IgD-negative memory B cell (primary cell): ENCODE data around the gene CNTF. TPM values are rescaled to one million over a fixed set of nuclear protein-coding genes. Genes with fewer than 3 reads are reported as not detected.

ENCODE experiments used
- H3K27ac Mint-ChIP-seq, 3 donors: one replicate each; pipeline ENCODE4 v1.8.0; 2020 to 2022; ENCODE audit warnings: mild to moderate bottlenecking in 3 of 3, mixed read lengths in 3 of 3, moderate library complexity in 1 of 3
- H3K27me3 Mint-ChIP-seq: one replicate; pipeline ENCODE4 v1.8.0; 2021; ENCODE audit warnings: mixed read lengths
- H3K36me3 Mint-ChIP-seq: one replicate; pipeline ENCODE4 v1.8.0; 2020; ENCODE audit warnings: mild to moderate bottlenecking, mixed read lengths
- H3K4me1 Mint-ChIP-seq, 3 donors: one replicate each; pipeline ENCODE4 v1.8.0; 2020 to 2022; ENCODE audit warnings: mixed read lengths in 3 of 3, mild to moderate bottlenecking in 1 of 3
- H3K4me3 Mint-ChIP-seq, 4 donors: one replicate each; pipeline ENCODE4 v1.8.0; 2020 to 2022; ENCODE audit warnings: mild to moderate bottlenecking in 4 of 4, mixed read lengths in 4 of 4, moderate library complexity in 3 of 4
- H3K9me3 Mint-ChIP-seq, 3 donors: one replicate each; pipeline ENCODE4 v1.8.0; 2020 to 2021; ENCODE audit warnings: mixed read lengths in 3 of 3, mild to moderate bottlenecking in 1 of 3
- polyA plus RNA-seq: library from polyadenylated mRNA; unstranded; fragments of 300-500 nt; fragmentation: Illumina TruSeq; gene quantifications from one replicate; pipeline ENCODE4 v1.2.3, GENCODE V29; 2021

Gene CNTF
- polyA plus RNA-seq, 1 donor from 2014 or later: 0.11 TPM

- H3K36me3 Mint-ChIP-seq: peaks cover 5% of the 10 kb centered on the region
- H3K9me3 Mint-ChIP-seq: no peaks in the 10 kb centered on the region
- no peak overlapping the region for H3K4me3 Mint-ChIP-seq
- no peak overlapping the region for H3K27ac Mint-ChIP-seq
- H3K27me3 Mint-ChIP-seq: no peaks in the 10 kb centered on the region
- peaks cover 34 to 42% (median 41%) of the 10 kb centered on the region in 3 donors for H3K4me1 Mint-ChIP-seq
These were observed 30.8 kb upstream of the CNTF start for GRCh38 chr11:58591659-58592058.

GRCh38 chr11:58592760-58593472 lies 29.5 kb upstream of the CNTF start:
- Mint-ChIP-seq H3K27me3 (no peaks in the 10 kb centered on the region), H3K4me1 (peaks cover 30 to 44% (median 38%) of the 10 kb centered on the region in 3 donors), H3K9me3 (no peaks in the 10 kb centered on the region), H3K27ac (peak overlapping the region in 2 of 3 donors; percentile 1 to 88), H3K4me3 (no peak overlapping the region), H3K36me3 (peaks cover 5% of the 10 kb centered on the region)

- Mint-ChIP-seq H3K27ac (no peak overlapping the region), H3K4me3 (peak overlapping the region in 1 of 4 donors; percentile 70), H3K4me1 (peaks cover 34 to 57% (median 42%) of the 10 kb centered on the region in 3 donors), H3K36me3 (peaks cover 7% of the 10 kb centered on the region), H3K9me3 (no peaks in the 10 kb centered on the region), H3K27me3 (no peaks in the 10 kb centered on the region)
These were observed 27.6 kb upstream of the CNTF start for GRCh38 chr11:58594826-58595225.

GRCh38 chr11:58596621-58597020 lies 25.8 kb upstream of the CNTF start:
- no peak overlapping the region for H3K4me3 Mint-ChIP-seq
- H3K4me1 Mint-ChIP-seq: peaks cover 38 to 61% (median 52%) of the 10 kb centered on the region in 3 donors
- H3K27ac Mint-ChIP-seq: no peak overlapping the region

DNA sequence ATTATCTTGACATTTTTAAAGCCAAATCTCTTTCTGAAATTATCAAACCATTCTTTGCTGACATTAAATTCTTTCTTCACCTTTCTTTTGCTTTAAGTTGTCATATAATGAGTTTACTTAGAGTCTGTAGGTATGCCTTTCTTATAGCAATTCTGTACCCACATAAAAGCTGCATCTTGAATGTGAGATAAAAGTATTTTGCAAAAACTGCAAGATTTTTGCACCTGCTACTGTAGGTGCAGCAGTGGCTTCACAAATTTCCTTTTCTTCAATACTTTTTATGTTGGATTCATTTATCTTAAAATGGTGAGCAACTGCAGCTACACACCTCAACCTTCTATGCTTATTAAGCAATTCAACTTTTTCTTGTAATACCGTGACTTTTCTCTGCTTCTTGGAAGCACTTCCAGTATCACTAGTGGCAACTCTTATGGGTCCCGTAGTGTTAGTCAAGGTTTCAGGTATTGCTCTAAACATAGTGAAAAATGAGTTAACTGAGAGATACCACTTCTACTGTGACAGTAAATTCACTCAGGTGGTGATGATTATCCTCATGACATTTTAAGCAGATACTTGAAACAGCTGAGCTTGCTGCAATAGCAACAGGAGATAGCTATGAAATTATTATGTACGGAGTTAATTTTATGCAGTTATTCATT lies 24.9 kb upstream of the CNTF start:
- peak overlapping the region in 1 of 3 donors; percentile 14 for H3K27ac Mint-ChIP-seq
- H3K4me1 Mint-ChIP-seq: peaks cover 38 to 62% (median 52%) of the 10 kb centered on the region in 3 donors
- no peaks in the 10 kb centered on the region for H3K9me3 Mint-ChIP-seq
- H3K27me3 Mint-ChIP-seq: no peaks in the 10 kb centered on the region
- H3K4me3 Mint-ChIP-seq: peak overlapping the region in 1 of 4 donors; percentile 25
- H3K36me3 Mint-ChIP-seq: peaks cover 4% of the 10 kb centered on the region

More at GRCh38 chr11:58596621-58597020, 25.8 kb upstream of the CNTF start:
- H3K36me3 Mint-ChIP-seq: peaks cover 7% of the 10 kb centered on the region
- H3K27me3 Mint-ChIP-seq: no peaks in the 10 kb centered on the region
- no peaks in the 10 kb centered on the region for H3K9me3 Mint-ChIP-seq

GRCh38 chr11:58600510-58600909 lies 22.0 kb upstream of the CNTF start:
- Mint-ChIP-seq H3K27me3 (no peaks in the 10 kb centered on the region), H3K36me3 (peaks cover 5% of the 10 kb centered on the region), H3K27ac (peak overlapping the region in 2 of 3 donors; percentile 21 to 33), H3K9me3 (no peaks in the 10 kb centered on the region), H3K4me1 (peaks cover 45 to 77% (median 60%) of the 10 kb centered on the region in 3 donors), H3K4me3 (peak overlapping the region in 1 of 4 donors; percentile 77)

DNA sequence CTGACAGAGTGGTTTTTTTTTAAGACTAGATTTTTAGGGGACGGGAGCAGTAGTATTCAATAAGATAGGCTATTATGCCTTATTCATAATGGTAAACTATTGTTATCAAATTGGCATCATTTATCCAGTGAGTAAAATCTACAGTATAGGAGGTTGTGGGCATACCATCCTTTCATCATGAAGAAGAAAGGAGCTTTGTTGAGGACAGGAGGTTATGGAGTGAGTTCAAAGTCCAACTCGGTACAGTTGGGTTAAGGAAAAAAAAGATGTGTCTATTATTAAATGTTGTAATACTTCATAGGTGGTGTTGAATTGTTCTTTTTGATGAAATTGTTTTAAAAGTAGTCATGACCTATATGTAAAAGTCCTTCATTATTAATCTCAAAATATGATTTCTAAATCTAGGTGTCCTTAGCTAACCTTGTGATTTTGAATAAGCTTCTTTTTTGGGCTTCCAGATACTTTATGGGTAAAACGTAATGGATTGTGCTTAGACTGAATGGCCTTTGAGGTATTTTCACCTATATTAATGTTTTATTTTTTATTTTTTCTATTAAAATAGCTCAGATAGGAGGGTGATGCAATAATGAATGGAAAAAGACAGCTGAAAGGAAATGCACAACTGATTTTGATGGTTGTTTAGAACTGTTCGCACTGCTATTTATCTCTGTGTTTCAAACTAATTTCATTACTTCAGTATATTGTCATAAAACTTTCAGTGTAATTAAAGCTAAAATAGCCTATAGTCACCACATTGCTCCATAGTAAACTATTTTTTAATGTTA lies 15.3 kb upstream of the CNTF start:
- H3K9me3 Mint-ChIP-seq: no peaks in the 10 kb centered on the region
- no peaks in the 10 kb centered on the region for H3K27me3 Mint-ChIP-seq
- H3K4me1 Mint-ChIP-seq: peaks cover 30 to 63% (median 40%) of the 10 kb centered on the region in 3 donors
- peak overlapping the region in 2 of 3 donors; percentile 35 to 83 for H3K27ac Mint-ChIP-seq
- peak overlapping the region in 1 of 4 donors; percentile 34 for H3K4me3 Mint-ChIP-seq
- peaks cover 11% of the 10 kb centered on the region for H3K36me3 Mint-ChIP-seq

DNA sequence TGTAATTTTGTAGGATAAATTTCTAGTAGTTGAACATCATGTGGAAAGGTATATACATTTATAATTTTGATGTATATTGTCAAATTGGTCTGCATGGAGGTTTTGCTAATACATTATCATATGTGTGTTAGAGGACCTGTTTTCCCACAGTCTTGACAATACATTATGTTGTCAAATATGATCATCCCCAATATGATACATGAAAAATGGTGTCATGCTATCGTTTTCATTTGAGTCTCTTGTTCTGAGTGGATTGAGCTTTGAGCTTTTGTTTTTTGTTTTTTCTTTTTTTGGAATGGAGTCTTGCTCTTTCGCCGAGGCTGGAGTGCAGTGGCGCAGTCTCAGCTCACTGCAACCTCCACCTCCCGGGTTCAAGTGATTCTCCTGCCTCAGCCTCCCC lies 14.1 kb upstream of the CNTF start:
- Mint-ChIP-seq H3K27me3 (no peaks in the 10 kb centered on the region), H3K36me3 (peaks cover 11% of the 10 kb centered on the region), H3K27ac (peak overlapping the region in 1 of 3 donors; percentile 34), H3K4me1 (peaks cover 27 to 56% (median 31%) of the 10 kb centered on the region in 3 donors), H3K9me3 (no peaks in the 10 kb centered on the region), H3K4me3 (no peak overlapping the region)

GRCh38 chr11:58609723-58610122 lies 12.7 kb upstream of the CNTF start:
- H3K4me3 Mint-ChIP-seq: no peak overlapping the region

DNA sequence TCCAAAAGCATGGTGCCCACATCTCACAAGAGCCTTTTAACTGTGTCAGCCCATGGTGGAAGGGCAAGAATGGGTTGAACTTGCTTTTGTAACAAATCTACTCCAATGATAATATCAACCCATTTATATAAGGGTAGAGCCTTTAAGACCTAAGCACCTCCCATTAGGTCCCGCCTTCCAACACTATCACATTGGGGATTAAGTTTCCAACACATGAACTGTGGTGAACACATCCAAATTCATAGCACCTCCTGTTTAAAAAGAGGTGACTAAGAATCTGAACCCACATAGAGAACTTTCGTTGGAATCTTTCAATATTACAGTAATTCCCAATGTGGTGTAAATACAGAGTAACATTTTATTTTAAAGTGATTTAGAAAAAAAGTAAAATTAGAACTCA lies 9.2 kb upstream of the CNTF start:
- H3K27me3 Mint-ChIP-seq: no peaks in the 10 kb centered on the region
- H3K36me3 Mint-ChIP-seq: peaks cover 10% of the 10 kb centered on the region
- peaks cover 6 to 33% (median 16%) of the 10 kb centered on the region in 3 donors for H3K4me1 Mint-ChIP-seq
- H3K9me3 Mint-ChIP-seq: no peaks in the 10 kb centered on the region
- no peak overlapping the region for H3K27ac Mint-ChIP-seq
- no peak overlapping the region for H3K4me3 Mint-ChIP-seq

More at GRCh38 chr11:58609723-58610122, 12.7 kb upstream of the CNTF start:
- H3K4me1 Mint-ChIP-seq: peaks cover 24 to 55% (median 25%) of the 10 kb centered on the region in 3 donors
- no peaks in the 10 kb centered on the region for H3K27me3 Mint-ChIP-seq
- H3K36me3 Mint-ChIP-seq: peaks cover 11% of the 10 kb centered on the region
- peak overlapping the region in 2 of 3 donors; percentile 14 to 84 for H3K27ac Mint-ChIP-seq
- no peaks in the 10 kb centered on the region for H3K9me3 Mint-ChIP-seq

DNA sequence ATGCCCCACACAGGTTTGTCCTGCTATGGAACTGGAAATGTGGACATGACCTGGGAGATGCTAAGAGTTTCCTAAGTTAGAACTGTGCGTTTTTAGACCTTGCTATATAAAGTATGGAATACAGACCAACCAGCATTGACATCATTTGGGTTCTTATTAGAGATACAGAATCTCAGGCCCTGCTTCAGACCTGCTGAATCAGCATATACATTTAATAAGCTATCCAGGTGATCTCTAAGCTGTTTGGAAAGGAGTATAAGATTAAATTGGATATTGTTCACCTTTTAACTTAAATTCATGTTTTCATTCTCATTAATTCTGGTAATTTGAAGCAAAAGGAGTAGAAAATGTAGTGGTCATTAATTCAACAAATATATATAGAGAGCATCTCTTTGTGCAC lies 6.9 kb upstream of the CNTF start:
- no peaks in the 10 kb centered on the region for H3K27me3 Mint-ChIP-seq
- H3K27ac Mint-ChIP-seq: no peak overlapping the region
- no peaks in the 10 kb centered on the region for H3K9me3 Mint-ChIP-seq
- no peak overlapping the region for H3K4me3 Mint-ChIP-seq
- peaks cover 0 to 18% (median 5%) of the 10 kb centered on the region in 3 donors for H3K4me1 Mint-ChIP-seq
- H3K36me3 Mint-ChIP-seq: peaks cover 10% of the 10 kb centered on the region

DNA sequence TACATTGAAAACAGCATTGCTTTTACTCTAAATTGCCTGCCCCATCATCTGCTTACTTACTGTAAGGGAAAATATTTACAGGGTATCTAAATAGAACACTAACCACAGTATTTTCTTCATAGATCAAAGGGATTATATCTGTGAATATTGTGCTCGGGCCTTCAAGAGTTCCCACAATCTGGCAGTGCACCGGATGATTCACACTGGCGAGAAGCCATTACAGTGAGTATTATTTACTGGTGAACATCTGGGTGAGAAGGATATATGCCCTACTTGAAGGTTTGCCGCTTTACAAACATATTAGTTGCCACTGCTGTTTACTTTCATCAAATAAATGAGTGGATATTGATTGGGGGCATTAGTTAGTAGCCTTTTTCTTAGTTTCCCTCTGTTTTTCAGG lies 5.9 kb upstream of the CNTF start:
- Mint-ChIP-seq H3K4me1 (peaks cover 0 to 13% (median 5%) of the 10 kb centered on the region in 3 donors), H3K4me3 (no peak overlapping the region), H3K27me3 (no peaks in the 10 kb centered on the region), H3K36me3 (peaks cover 4% of the 10 kb centered on the region), H3K27ac (no peak overlapping the region), H3K9me3 (no peaks in the 10 kb centered on the region)

- H3K27ac Mint-ChIP-seq: peak overlapping the region in 1 of 3 donors; percentile 28
- H3K27me3 Mint-ChIP-seq: no peaks in the 10 kb centered on the region
- no peaks in the 10 kb centered on the region for H3K9me3 Mint-ChIP-seq
- peaks cover 0 to 12% (median 5%) of the 10 kb centered on the region in 3 donors for H3K4me1 Mint-ChIP-seq
- H3K4me3 Mint-ChIP-seq: no peak overlapping the region
- peaks cover 5% of the 10 kb centered on the region for H3K36me3 Mint-ChIP-seq
These were observed 4.4 kb upstream of the CNTF start for GRCh38 chr11:58617976-58618557.

DNA sequence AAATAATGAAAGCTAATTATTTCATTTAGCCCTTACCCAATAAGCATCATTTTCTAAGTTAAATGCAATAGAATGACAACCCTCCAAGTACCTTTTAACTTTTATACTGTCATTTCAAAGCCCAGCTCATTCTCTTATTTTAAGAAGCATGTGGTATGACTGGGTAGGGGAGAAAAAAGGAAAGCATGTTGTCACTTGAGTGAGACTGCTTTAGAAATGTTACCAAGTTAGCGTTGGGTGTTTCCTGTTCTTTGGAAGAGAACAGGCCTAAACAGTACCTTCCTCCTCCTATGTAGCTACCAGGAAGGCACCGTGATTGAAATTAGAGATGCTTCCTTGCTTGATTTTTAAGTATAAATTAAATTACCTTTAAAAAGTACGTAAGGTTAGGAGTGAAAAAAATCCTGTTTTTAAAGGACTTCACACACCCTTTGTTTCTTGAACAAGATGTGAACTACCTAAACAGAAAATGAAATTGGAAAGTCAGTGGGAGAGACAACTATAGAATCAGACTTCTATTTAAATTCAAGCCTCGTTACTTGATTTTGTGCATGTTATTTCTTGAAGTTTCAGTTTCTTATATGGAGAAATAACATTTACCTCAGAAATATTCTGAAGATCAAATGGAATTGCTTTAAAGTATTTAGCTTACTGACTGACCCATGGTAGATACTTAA lies 741 bp upstream of the CNTF start:
- Mint-ChIP-seq H3K36me3 (peaks cover 8% of the 10 kb centered on the region), H3K4me3 (no peak overlapping the region), H3K27me3 (no peaks in the 10 kb centered on the region), H3K27ac (no peak overlapping the region), H3K9me3 (no peaks in the 10 kb centered on the region), H3K4me1 (peaks cover 6 to 7% (median 6%) of the 10 kb centered on the region in 3 donors)
